Sigmoid colon (tissue), 7 donors: ENCODE measurements around the gene KAT5. TPM values are rescaled to one million over a fixed set of nuclear protein-coding genes. Genes with fewer than 3 reads are reported as not detected.
"Not testable (repeated sequence)": the region's sequence is repeated elsewhere in the genome, so short reads cannot be mapped to it uniquely, and the experiment has no call there.

Experiments used
- DNase-seq: peaks from one replicate; pipeline ENCODE4 v3.0.0-alpha.2; 2019
- H3K27ac ChIP-seq, 4 donors: fragments of 200-600 bp; sonication (generic); one replicate each; pipeline ENCODE4 v1.5.1; 2016 to 2019; ENCODE audit warnings: mild to moderate bottlenecking in 1 of 4
- H3K27me3 ChIP-seq, 3 donors: fragments of 200-600 bp; sonication (generic); one replicate each; pipeline ENCODE4 v1.5.1; 2019; ENCODE audit warnings: mild to moderate bottlenecking in 1 of 3
- H3K36me3 ChIP-seq, 4 donors: fragments of 200-600 bp; sonication (generic); one replicate each; pipeline ENCODE4 v1.5.1; 2016 to 2019
- H3K4me1 ChIP-seq, 4 donors: fragments of 200-600 bp; sonication (generic); one replicate each; pipeline ENCODE4 v1.5.1; 2017 to 2019
- H3K4me3 ChIP-seq, 4 donors: fragments of 200-600 bp; sonication (generic); one replicate each; pipeline ENCODE4 v1.5.1; 2017 to 2019; ENCODE audit warnings: mild to moderate bottlenecking in 2 of 4, moderate library complexity in 1 of 4
- H3K9me3 ChIP-seq, 4 donors: fragments of 200-600 bp in 3 of 4; sonication (generic) in 3 of 4; one replicate each; pipeline versions ENCODE4 v1.5.1 to v1.6.1; 2013 to 2019
- EP300 ChIP-seq, 4 donors: sonication (generic); formaldehyde crosslinking; IDR thresholded peaks; one replicate each; pipeline ENCODE4 v1.6.1; 2017; ENCODE audit warnings: antibody characterized with exemption in 4 of 4
- POLR2A ChIP-seq, 2 donors: fragments of 450-650 bp; IDR thresholded peaks; one replicate each; pipeline ENCODE4 v1.6.1; 2016; ENCODE audit warnings: antibody characterized with exemption in 2 of 2, mild to moderate bottlenecking in 2 of 2, moderate library complexity in 2 of 2
- POLR2AphosphoS5 ChIP-seq, 4 donors: sonication (generic); formaldehyde crosslinking; IDR thresholded peaks; one replicate each; pipeline ENCODE4 v1.6.1; 2017; ENCODE audit warnings: antibody characterized with exemption in 4 of 4
- WGBS, 2 donors: extraction: QIAGEN DNeasy Blood & Tissue Kit; methylation state at CpG; one replicate each; pipeline ENCODE4 v1.1.7; 2013; 5-methylcytosine and 5-hydroxymethylcytosine counted together
- intact Hi-C: fragments of 100-400 bp; cut with DNase I; formaldehyde crosslinking; loops from one replicate; pipeline ENCODE4 v1.15.1; 2023
- polyA plus RNA-seq, 3 donors: library from polyadenylated mRNA; stranded (reverse); fragments of 200-250 nt; gene quantifications; one replicate each; pipeline ENCODE4 v1.2.3, GENCODE V29; 2013
- total RNA-seq, 4 donors: library from RNA; depleted of rRNA; stranded (reverse); fragments of >200 nt; gene quantifications; one replicate each; pipeline ENCODE4 v1.1.0, GENCODE V29; 2016
- TF ChIP-seq, protein P1 (sequence below), 4 experiments: fragments of 450-650 bp in 3 of 4; fragments of 200-600 bp in 1 of 4; IDR thresholded peaks; one replicate each; pipeline ENCODE4 v1.5.1; 2016 to 2019; ENCODE audit warnings: antibody characterized with exemption in 4 of 4, mild to moderate bottlenecking in 3 of 4, moderate library complexity in 2 of 4
- donor health status: healthy with polysubstance abuse.
- donor health status: Bipolar disorder and iron deficiency.
- donor health status: healthy.

The KAT5 gene
- total and polyA plus RNA-seq, 7 donors = 51.1 to 92.7 (median 68.1) TPM

DNA sequence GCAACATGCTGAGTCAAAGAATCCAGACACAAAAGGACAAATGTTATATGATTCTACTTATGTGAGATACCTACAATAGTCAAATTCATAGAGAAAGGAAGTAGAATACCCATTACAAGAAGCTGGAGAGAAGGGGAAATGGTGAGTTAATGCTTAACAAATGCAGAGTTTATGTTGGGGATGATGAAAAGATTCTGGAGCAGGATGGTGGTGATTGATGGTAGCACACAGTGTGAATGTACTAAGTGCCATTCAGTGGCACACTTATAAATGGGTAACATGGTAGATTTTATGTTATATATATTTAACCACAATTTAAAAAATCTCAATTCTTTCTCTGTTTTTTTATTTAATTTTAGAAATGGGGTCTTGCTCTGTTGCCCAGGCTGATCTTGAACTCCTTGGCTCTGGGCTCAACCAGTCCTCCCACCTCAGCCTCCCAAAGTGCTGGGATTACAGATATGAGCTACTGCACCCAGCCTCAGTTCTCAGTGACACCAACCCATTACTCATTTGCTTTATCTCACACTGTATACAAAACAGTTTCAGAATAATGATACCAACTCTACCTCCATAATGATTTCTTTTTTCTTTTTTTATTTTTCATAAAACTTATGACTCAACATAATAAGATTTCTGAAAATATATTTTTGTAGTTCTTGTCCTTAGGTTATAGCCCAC, 39.7 kb upstream of the KAT5 start:
- no peaks in the 10 kb centered on the region for H3K27me3 ChIP-seq
- H3K27ac ChIP-seq = no peak overlapping the region
- intact Hi-C loops = no loop called here
- TF ChIP-seq, protein P1, sequence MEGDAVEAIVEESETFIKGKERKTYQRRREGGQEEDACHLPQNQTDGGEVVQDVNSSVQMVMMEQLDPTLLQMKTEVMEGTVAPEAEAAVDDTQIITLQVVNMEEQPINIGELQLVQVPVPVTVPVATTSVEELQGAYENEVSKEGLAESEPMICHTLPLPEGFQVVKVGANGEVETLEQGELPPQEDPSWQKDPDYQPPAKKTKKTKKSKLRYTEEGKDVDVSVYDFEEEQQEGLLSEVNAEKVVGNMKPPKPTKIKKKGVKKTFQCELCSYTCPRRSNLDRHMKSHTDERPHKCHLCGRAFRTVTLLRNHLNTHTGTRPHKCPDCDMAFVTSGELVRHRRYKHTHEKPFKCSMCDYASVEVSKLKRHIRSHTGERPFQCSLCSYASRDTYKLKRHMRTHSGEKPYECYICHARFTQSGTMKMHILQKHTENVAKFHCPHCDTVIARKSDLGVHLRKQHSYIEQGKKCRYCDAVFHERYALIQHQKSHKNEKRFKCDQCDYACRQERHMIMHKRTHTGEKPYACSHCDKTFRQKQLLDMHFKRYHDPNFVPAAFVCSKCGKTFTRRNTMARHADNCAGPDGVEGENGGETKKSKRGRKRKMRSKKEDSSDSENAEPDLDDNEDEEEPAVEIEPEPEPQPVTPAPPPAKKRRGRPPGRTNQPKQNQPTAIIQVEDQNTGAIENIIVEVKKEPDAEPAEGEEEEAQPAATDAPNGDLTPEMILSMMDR (IDR thresholded peaks at IDR 0.05) = no peak
- TF ChIP-seq POLR2A (IDR thresholded peaks at IDR 0.05) (no peak), EP300 (IDR thresholded peaks at IDR 0.05) (no peak), POLR2AphosphoS5 (IDR thresholded peaks at IDR 0.05) (no peak)
- no peaks in the 10 kb centered on the region for H3K36me3 ChIP-seq
- no peak overlapping the region for H3K4me3 ChIP-seq
- no peaks in the 10 kb centered on the region for H3K4me1 ChIP-seq
- H3K9me3 ChIP-seq = no peaks in the 10 kb centered on the region
- no peak for DNase-seq

DNA sequence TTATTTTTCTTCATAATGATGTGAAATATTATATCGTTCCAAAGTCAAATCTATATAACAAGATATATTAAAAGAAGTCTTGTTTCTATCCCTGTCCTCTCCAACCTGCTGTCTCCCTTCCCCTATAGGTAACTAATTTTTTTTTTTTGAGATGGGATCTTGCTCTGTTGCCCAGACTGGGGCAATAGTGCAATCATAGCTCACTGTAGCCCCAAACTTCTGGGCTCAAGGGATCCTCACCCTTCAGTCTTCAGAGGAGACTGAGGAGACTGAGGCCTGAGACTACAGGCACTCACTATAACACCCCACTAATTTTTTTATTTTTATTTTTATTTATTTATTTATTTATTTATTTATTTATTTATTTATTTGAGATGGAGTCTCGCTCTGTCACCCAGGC, 39.1 kb upstream of the KAT5 start:
- WGBS, 2 donors = 90 to 98% methylated on average over 2 of the region's 2 CpGs
- TF ChIP-seq, protein P1 (IDR thresholded peaks at IDR 0.05) = no peak
- TF ChIP-seq POLR2AphosphoS5 (IDR thresholded peaks at IDR 0.05) = no peak
- no peak for TF ChIP-seq EP300 (IDR thresholded peaks at IDR 0.05)
- no peak for TF ChIP-seq POLR2A (IDR thresholded peaks at IDR 0.05)
- Histone ChIP-seq H3K27me3 (no peaks in the 10 kb centered on the region), H3K27ac (no peak overlapping the region), H3K36me3 (no peaks in the 10 kb centered on the region), H3K4me3 (no peak overlapping the region), H3K9me3 (no peaks in the 10 kb centered on the region), H3K4me1 (no peaks in the 10 kb centered on the region)
- intact Hi-C loops = no loop called here
- no peak for DNase-seq

DNA sequence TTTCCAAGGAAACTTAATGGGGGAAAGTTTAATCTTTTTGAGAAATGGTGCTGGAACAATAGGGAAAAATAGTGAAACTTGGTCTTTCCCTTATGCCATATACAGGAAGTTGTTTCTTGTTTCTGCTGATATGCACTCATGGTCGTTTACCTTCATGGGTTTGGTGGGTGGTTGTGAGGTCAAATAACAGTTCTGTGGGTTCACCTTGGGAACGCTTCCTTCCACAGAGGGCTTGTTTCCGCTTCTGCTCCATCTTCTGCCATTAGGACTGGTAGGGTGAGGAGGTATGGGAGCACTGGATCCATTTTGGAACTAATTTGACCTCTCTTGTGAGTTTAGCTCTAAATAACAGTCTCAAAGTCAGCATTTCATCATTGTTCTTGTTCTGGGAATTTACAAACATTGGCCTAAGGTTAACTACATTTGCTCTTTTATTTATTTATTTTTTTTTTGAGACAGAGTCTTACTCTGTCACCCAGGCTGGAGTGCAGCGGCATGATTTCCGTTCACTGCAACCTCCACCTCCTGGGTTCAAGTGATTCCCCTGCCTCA, 31.8 kb upstream of the KAT5 start:
- Histone ChIP-seq H3K27me3 (no peaks in the 10 kb centered on the region), H3K27ac (no peak overlapping the region), H3K4me1 (peaks cover 0 to 3% (median 0%) of the 10 kb centered on the region in 4 donors), H3K36me3 (no peaks in the 10 kb centered on the region), H3K4me3 (no peak overlapping the region), H3K9me3 (no peaks in the 10 kb centered on the region)
- intact Hi-C loops = no loop called here
- WGBS, 2 donors = 77 to 80% methylated on average over 5 of the region's 5 CpGs
- no peak for TF ChIP-seq POLR2A (IDR thresholded peaks at IDR 0.05)
- no peak for TF ChIP-seq EP300 (IDR thresholded peaks at IDR 0.05)
- TF ChIP-seq, protein P1 (IDR thresholded peaks at IDR 0.05) = no peak
- no peak for TF ChIP-seq POLR2AphosphoS5 (IDR thresholded peaks at IDR 0.05)
- no peak for DNase-seq

DNA sequence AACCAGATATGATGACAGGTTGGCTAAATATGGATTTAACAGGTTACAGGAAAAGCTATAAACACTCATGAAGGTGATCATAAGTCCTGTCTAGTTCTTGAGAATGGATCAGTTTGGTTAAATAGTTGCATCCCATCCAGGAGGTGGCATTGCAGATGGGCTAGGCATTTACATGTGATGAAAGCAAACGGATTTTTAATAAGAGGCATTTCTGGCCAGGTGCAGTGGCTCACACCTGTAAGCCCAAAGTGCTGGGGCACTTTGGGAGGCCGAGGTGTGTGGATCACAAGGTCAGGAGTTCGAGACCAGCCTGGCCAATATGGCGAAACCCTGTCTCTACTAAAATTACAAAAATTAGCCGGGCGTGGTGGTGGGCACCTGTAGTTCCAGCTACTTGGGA, 28.6 kb upstream of the KAT5 start:
- H3K9me3 ChIP-seq, DNase-seq, intact Hi-C loops, H3K27me3 ChIP-seq, H3K4me3 ChIP-seq, H3K27ac ChIP-seq, H3K36me3 ChIP-seq: not testable (repeated sequence)
- WGBS, 2 donors = 87 to 89% methylated on average over 6 of the region's 6 CpGs
- peaks cover 0 to 13% (median 9%) of the 10 kb centered on the region in 4 donors for H3K4me1 ChIP-seq

GRCh38 chr11:65685981-65686380, 26.1 kb upstream of the KAT5 start:
- intact Hi-C loops = no loop called here
- peak; percentile 74 for DNase-seq
- Histone ChIP-seq H3K9me3 (no peaks in the 10 kb centered on the region), H3K36me3 (no peaks in the 10 kb centered on the region), H3K4me3 (no peak overlapping the region), H3K27ac (peak overlapping the region; percentile 17 to 75 (median 58)), H3K4me1 (peaks cover 0 to 13% (median 9%) of the 10 kb centered on the region in 4 donors), H3K27me3 (no peaks in the 10 kb centered on the region)
- WGBS, 2 donors = 86 to 87% methylated on average over 8 of the region's 8 CpGs
- TF ChIP-seq POLR2AphosphoS5 (IDR thresholded peaks at IDR 0.05) (peak in 2 of 4 donors; percentile 12 to 13), EP300 (IDR thresholded peaks at IDR 0.05) (no peak)
- TF ChIP-seq, protein P1 (IDR thresholded peaks at IDR 0.05) = peak in 1 of 4 experiments; percentile 14

- intact Hi-C loops = not testable (repeated sequence)
These were observed 20.2 kb upstream of the KAT5 start for GRCh38 chr11:65691847-65692246.

More at GRCh38 chr11:65691847-65692246, 20.2 kb upstream of the KAT5 start:
- not testable (repeated sequence) for H3K4me3 ChIP-seq, H3K4me1 ChIP-seq, H3K27me3 ChIP-seq, H3K36me3 ChIP-seq, H3K9me3 ChIP-seq, DNase-seq, H3K27ac ChIP-seq
- 87 to 96% methylated on average over 8 of the region's 8 CpGs for WGBS, 2 donors
